ENCODE measurements around the gene ZFYVE28.
A peak's percentile ranks its signal among the peaks of the same experiment; 100 is the strongest.

Gene ZFYVE28

GRCh38 chr4:2407991-2408342 lies 10.5 kb downstream of the ZFYVE28 start:
- DNase-seq = no peak

GRCh38 chr4:2406920-2407319 lies 11.5 kb downstream of the ZFYVE28 start:
- DNase-seq = no peak

GRCh38 chr4:2406406-2406805 lies 12.0 kb downstream of the ZFYVE28 start:
- no peak for DNase-seq

- no peak for DNase-seq
Measured at GRCh38 chr4:2402941-2403340, 15.5 kb downstream of the ZFYVE28 start.

GRCh38 chr4:2402048-2402842 lies 16.2 kb downstream of the ZFYVE28 start:
- no peak for DNase-seq

GRCh38 chr4:2401610-2401983 lies 16.8 kb downstream of the ZFYVE28 start:
- DNase-seq = no peak

- no peak for DNase-seq
Measured at GRCh38 chr4:2400841-2401609, 17.4 kb downstream of the ZFYVE28 start.

GRCh38 chr4:2399631-2400190 lies 18.7 kb downstream of the ZFYVE28 start:
- DNase-seq = no peak

- DNase-seq = no peak
Measured at GRCh38 chr4:2399216-2399615, 19.2 kb downstream of the ZFYVE28 start.

- DNase-seq = no peak
Measured at GRCh38 chr4:2397596-2398379, 20.7 kb downstream of the ZFYVE28 start.

GRCh38 chr4:2396781-2397368 lies 21.6 kb downstream of the ZFYVE28 start:
- no peak for DNase-seq

- DNase-seq = no peak
Measured at GRCh38 chr4:2395584-2395983, 22.9 kb downstream of the ZFYVE28 start.

GRCh38 chr4:2395038-2395437 lies 23.4 kb downstream of the ZFYVE28 start:
- DNase-seq = no peak

GRCh38 chr4:2394528-2394927 lies 23.9 kb downstream of the ZFYVE28 start:
- DNase-seq = no peak

- DNase-seq = peak; percentile 25
Measured at GRCh38 chr4:2393353-2394270, 24.8 kb downstream of the ZFYVE28 start.

GRCh38 chr4:2390784-2391421 lies 27.5 kb downstream of the ZFYVE28 start:
- DNase-seq = no peak

GRCh38 chr4:2390146-2390545 lies 28.3 kb downstream of the ZFYVE28 start:
- DNase-seq = no peak

GRCh38 chr4:2389691-2390090 lies 28.8 kb downstream of the ZFYVE28 start:
- no peak for DNase-seq

GRCh38 chr4:2388429-2389182 lies 29.8 kb downstream of the ZFYVE28 start:
- DNase-seq = no peak

- no peak for DNase-seq
Measured at GRCh38 chr4:2387829-2388228, 30.6 kb downstream of the ZFYVE28 start.

Measured in CD4-positive, alpha-beta T cell treated with Interleukin-10 for 1 hour (primary cell).